Natural killer cell (primary cell): ENCODE results near the gene ILDR2. TPM values are rescaled to one million over a fixed set of nuclear protein-coding genes. Genes with fewer than 3 reads are reported as not detected.

Experiments
- ATAC-seq, 3 donors: fragments of 150-1000 bp in 2 of 3; fragments of 200-7000 bp in 1 of 3; cut with Tn5 transposase; 1 replicate in 1 of 3; 2 replicates in 2 of 3; pipeline ENCODE4 v1.10.0; 2021; ENCODE audit warnings: mild to moderate bottlenecking in 2 of 3, moderate library complexity in 2 of 3
- DNase-seq, 2 donors: peaks; one replicate each; pipeline versions ENCODE4 v3.0.0 to v3.0.0-alpha.2; 2013 to 2021; ENCODE audit warnings: mixed read lengths in 1 of 2
- H3K27ac ChIP-seq: one replicate; pipeline ENCODE4 v1.5.1; 2013; ENCODE audit warnings: mild to moderate bottlenecking, low read length
- H3K27me3 ChIP-seq: one replicate; pipeline ENCODE4 v1.6.1; 2013; ENCODE audit warnings: low read length; ENCODE audit not compliant: control insufficient read depth, insufficient read depth
- H3K36me3 ChIP-seq: one replicate; pipeline ENCODE4 v1.6.1; 2013; ENCODE audit warnings: low read length; ENCODE audit not compliant: control insufficient read depth, insufficient read depth
- H3K4me1 ChIP-seq: one replicate; pipeline ENCODE4 v1.6.1; 2013; ENCODE audit warnings: low read length; ENCODE audit not compliant: control insufficient read depth, insufficient read depth
- H3K4me3 ChIP-seq: one replicate; pipeline ENCODE4 v1.5.1; 2013; ENCODE audit warnings: low read length
- H3K9me3 ChIP-seq: one replicate; pipeline ENCODE4 v1.6.1; 2013; ENCODE audit warnings: low read length; ENCODE audit not compliant: control insufficient read depth, insufficient read depth
- H3K27ac Mint-ChIP-seq, 2 donors: one replicate each; pipeline ENCODE4 v1.8.0; 2022; ENCODE audit warnings: mild to moderate bottlenecking in 2 of 2, mixed read lengths in 2 of 2, moderate library complexity in 1 of 2
- H3K27me3 Mint-ChIP-seq, 2 donors: one replicate each; pipeline ENCODE4 v1.8.0; 2022; ENCODE audit warnings: low read depth in 2 of 2, mixed read lengths in 2 of 2
- H3K36me3 Mint-ChIP-seq: one replicate; pipeline ENCODE4 v1.8.0; 2022; ENCODE audit warnings: mixed read lengths
- H3K4me1 Mint-ChIP-seq, 2 donors: one replicate each; pipeline ENCODE4 v1.8.0; 2022; ENCODE audit warnings: mixed read lengths in 2 of 2
- H3K4me3 Mint-ChIP-seq: one replicate; pipeline ENCODE4 v1.8.0; 2022; ENCODE audit warnings: mild to moderate bottlenecking, moderate library complexity, mixed read lengths
- H3K9me3 Mint-ChIP-seq, 2 donors: one replicate each; pipeline ENCODE4 v1.8.0; 2022; ENCODE audit warnings: mixed read lengths in 2 of 2
- CTCF ChIP-seq: fragments of 200-600 bp; IDR thresholded peaks from one replicate; pipeline ENCODE4 v1.8.0; 2022; ENCODE audit warnings: antibody characterized with exemption
- WGBS: methylation state at CpG from one replicate; pipeline ENCODE4 v1.1.7; 2013; ENCODE audit warnings: missing lambda C conversion rate; ENCODE audit not compliant: insufficient coverage; 5-methylcytosine and 5-hydroxymethylcytosine counted together
- intact Hi-C: fragments of 100-400 bp; cut with micrococcal nuclease; formaldehyde crosslinking; loops from one replicate; pipeline ENCODE4 v1.14.2; 2022
- total RNA-seq, 4 donors: library from RNA; stranded (reverse); fragments of 120-200 nt in 1 of 4; gene quantifications; one replicate each; pipeline versions ENCODE4 v1.2.3 to v1.2.4, GENCODE V29; 2013 to 2022

ILDR2 gene
- total RNA-seq, 3 donors from 2014 or later (not counting 1 experiment from before 2014, with no cell fraction given) = 2.4 to 4.3 (median 2.8) TPM

GRCh38 chr1:166948856-166949350 lies 26.4 kb downstream of the ILDR2 start:
- intact Hi-C loops = no loop called here
- peaks cover 12% of the 10 kb centered on the region for H3K4me1 ChIP-seq
- H3K4me3 Mint-ChIP-seq = no peak overlapping the region
- no peak overlapping the region for H3K4me3 ChIP-seq
- H3K4me1 Mint-ChIP-seq = peaks cover 27 to 28% of the 10 kb centered on the region in 2 donors
- no peak overlapping the region for H3K27ac Mint-ChIP-seq
- H3K9me3 ChIP-seq = no peaks in the 10 kb centered on the region
- H3K36me3 Mint-ChIP-seq = no peaks in the 10 kb centered on the region
- 94% methylated on average over 2 of the region's 2 CpGs for WGBS
- H3K27ac ChIP-seq = no peak overlapping the region
- no peak for DNase-seq
- no peaks in the 10 kb centered on the region for H3K36me3 ChIP-seq
- H3K27me3 ChIP-seq = peaks cover 7% of the 10 kb centered on the region
- H3K27me3 Mint-ChIP-seq = peaks cover 12 to 23% of the 10 kb centered on the region in 2 donors
- TF ChIP-seq CTCF = no peak
- H3K9me3 Mint-ChIP-seq = no peaks in the 10 kb centered on the region
- no peak for ATAC-seq

- Mint-ChIP-seq H3K27ac (peak overlapping the region in 1 of 2 donors; percentile 47), H3K9me3 (no peaks in the 10 kb centered on the region), H3K27me3 (peaks cover 14 to 23% of the 10 kb centered on the region in 2 donors), H3K36me3 (no peaks in the 10 kb centered on the region), H3K4me3 (peak overlapping the region; percentile 77), H3K4me1 (peaks cover 27 to 28% of the 10 kb centered on the region in 2 donors)
- peak; percentile 57 to 87 (median 83) for ATAC-seq
- Histone ChIP-seq H3K27ac (no peak overlapping the region), H3K4me1 (peaks cover 12% of the 10 kb centered on the region), H3K4me3 (no peak overlapping the region), H3K27me3 (peaks cover 7% of the 10 kb centered on the region), H3K9me3 (no peaks in the 10 kb centered on the region), H3K36me3 (no peaks in the 10 kb centered on the region)
- TF ChIP-seq CTCF = no peak
- DNase-seq = peak; percentile 5 to 43
- intact Hi-C loops = no loop called here
- WGBS = 5% methylated on average over 44 of the region's 44 CpGs
Observed at GRCh38 chr1:166947398-166948043, 27.8 kb downstream of the ILDR2 start.

GRCh38 chr1:166944186-166944967 lies 31.0 kb downstream of the ILDR2 start:
- H3K27me3 Mint-ChIP-seq = peaks cover 14 to 23% of the 10 kb centered on the region in 2 donors
- DNase-seq (peak in 1 of 2 donors; percentile 29), ATAC-seq (no peak)
- peaks cover 27 to 28% of the 10 kb centered on the region in 2 donors for H3K4me1 Mint-ChIP-seq
- H3K9me3 Mint-ChIP-seq = no peaks in the 10 kb centered on the region
- no peaks in the 10 kb centered on the region for H3K9me3 ChIP-seq
- no peak overlapping the region for H3K4me3 ChIP-seq
- 20% methylated on average over 5 of the region's 5 CpGs for WGBS
- H3K27ac ChIP-seq = no peak overlapping the region
- H3K4me3 Mint-ChIP-seq = no peak overlapping the region
- H3K36me3 ChIP-seq = no peaks in the 10 kb centered on the region
- H3K4me1 ChIP-seq = peaks cover 12% of the 10 kb centered on the region
- peaks cover 7% of the 10 kb centered on the region for H3K27me3 ChIP-seq
- intact Hi-C loops = no loop called here
- no peak overlapping the region for H3K27ac Mint-ChIP-seq
- no peaks in the 10 kb centered on the region for H3K36me3 Mint-ChIP-seq
- TF ChIP-seq CTCF = no peak
